ENCODE measurements around the gene CCR5.
A peak's percentile ranks its signal among the peaks of the same experiment; 100 is the strongest.
"Not testable (repeated sequence)": the region's sequence is repeated elsewhere in the genome, so short reads cannot be mapped to it uniquely, and the experiment has no call there.

The CCR5 gene

DNA sequence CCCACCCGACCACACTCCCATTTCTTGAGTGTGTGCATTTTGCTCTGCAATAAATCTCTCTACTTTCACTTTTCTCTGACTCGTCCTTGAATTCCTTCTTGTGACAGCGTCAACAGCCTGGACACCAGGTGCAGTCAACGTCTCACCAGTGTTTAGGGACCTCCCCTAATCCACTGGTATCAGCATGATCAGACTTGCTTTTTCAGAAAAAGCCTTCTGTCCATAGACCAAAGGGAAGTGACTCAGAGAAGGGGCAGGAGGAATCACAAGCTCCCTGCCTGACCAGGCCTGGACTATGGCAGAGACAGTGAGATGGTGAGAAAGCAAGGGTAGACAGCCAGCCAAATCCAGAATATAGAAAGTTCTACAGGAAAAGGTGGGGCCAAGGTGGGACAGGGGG is 15.5 kb downstream of the CCR5 start:
- WGBS: 24% methylated on average over 4 of the region's 4 CpGs
- Histone ChIP-seq H3K4me2 (ENCODE audit: low read length, poor library complexity, severe bottlenecking) (no peak overlapping the region), H3K9me3 (ENCODE audit: control insufficient read depth, low read length) (no peaks in the 10 kb centered on the region), H2AK5ac (ENCODE audit: low read length, severe bottlenecking) (no peak overlapping the region), H3K79me1 (replicated peaks; ENCODE audit: low read length, poor library complexity, severe bottlenecking) (no peaks in the 10 kb centered on the region), H3K27me3 (ENCODE audit: control insufficient read depth in 1 of 2, insufficient read depth in 1 of 2, low read length in 2 of 2) (peaks cover 11 to 28% of the 10 kb centered on the region in 2 experiments), H2BK5ac (ENCODE audit: low read depth, low read length, poor library complexity, severe bottlenecking) (no peak overlapping the region), H3K4ac (ENCODE audit: low read depth in 1 of 2, low read length in 2 of 2) (no peak overlapping the region), H3K18ac (ENCODE audit: low read depth in 1 of 2, low read length in 2 of 2) (no peak overlapping the region), H4K8ac (ENCODE audit: low read length) (peak overlapping the region; percentile 19), H2BK120ac (ENCODE audit: low read depth, low read length) (no peak overlapping the region), H3K36me3 (ENCODE audit: control insufficient read depth in 1 of 2, insufficient read depth in 2 of 2, low read depth in 1 of 2, low read length in 2 of 2) (no peaks in the 10 kb centered on the region), H3K14ac (ENCODE audit: low read length in 2 of 2) (no peak overlapping the region), H3K4me3 (ENCODE audit: insufficient read depth in 1 of 2, low read depth in 1 of 2, low read length in 2 of 2) (no peak overlapping the region), H2AFZ (ENCODE audit: low read depth, low read length) (no peak overlapping the region), H3K27ac (ENCODE audit: low read length, poor library complexity, severe bottlenecking) (no peak overlapping the region), H2BK15ac (ENCODE audit: low read depth, poor library complexity, severe bottlenecking) (no peak overlapping the region), H3K23ac (ENCODE audit: low read length in 2 of 2) (no peak overlapping the region), H3K4me1 (ENCODE audit: control insufficient read depth, insufficient read depth, low read depth, low read length) (no peaks in the 10 kb centered on the region), H3K9ac (ENCODE audit: low read length) (peak overlapping the region; percentile 34), H2BK12ac (ENCODE audit: low read length in 2 of 2) (no peak overlapping the region), H4K91ac (ENCODE audit: low read length) (no peak overlapping the region)
- DNase-seq: peak; percentile 55

DNA sequence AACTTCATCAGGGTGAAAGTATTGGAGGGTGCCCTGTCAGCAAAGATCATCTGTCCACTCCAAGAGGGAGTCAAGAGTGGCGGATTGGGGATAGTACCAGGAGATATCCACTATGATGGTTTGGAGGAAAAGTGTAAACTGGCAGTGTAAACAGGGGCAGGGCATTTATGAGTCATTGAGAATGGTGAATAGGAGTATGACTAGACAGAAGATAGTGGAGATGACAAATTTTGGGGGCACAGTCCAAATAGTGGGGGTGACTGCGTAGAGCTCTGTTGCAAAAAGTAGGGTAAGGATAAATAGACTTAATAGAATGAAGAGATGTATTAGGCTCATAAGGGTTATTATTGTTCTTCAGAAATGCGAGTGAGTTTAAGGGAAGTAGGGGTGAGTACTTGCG is 18.1 kb downstream of the CCR5 start:
- H3K4me3 ChIP-seq (ENCODE audit: insufficient read depth in 1 of 2, low read depth in 1 of 2, low read length in 2 of 2); H3K4me1 ChIP-seq (ENCODE audit: control insufficient read depth, insufficient read depth, low read depth, low read length); H2BK120ac ChIP-seq (ENCODE audit: low read depth, low read length): not testable (repeated sequence)

DNA sequence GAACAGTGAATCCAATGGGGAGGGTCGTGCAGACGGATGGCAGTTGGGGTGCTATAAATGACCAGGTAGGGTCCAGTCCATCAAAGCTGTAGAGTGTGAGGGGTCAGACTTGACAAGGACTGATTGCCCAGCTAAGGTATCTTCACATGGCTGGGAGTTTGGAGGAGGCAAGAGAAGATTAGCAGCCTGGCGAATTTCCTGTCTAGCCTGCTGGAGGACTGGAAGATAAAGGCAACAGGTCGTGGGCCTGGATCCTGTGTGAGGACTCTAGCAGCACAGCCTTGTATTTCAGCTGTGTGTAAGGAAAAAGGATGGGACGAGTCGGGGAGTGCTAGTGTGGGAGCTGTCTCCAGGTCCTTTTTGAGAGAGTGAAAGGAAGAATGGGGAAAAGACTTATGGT is 18.6 kb downstream of the CCR5 start:
- 76% methylated on average over 6 of the region's 6 CpGs for WGBS
- Histone ChIP-seq H3K27me3 (ENCODE audit: control insufficient read depth in 1 of 2, insufficient read depth in 1 of 2, low read length in 2 of 2) (peaks cover 14 to 16% of the 10 kb centered on the region in 2 experiments), H4K91ac (ENCODE audit: low read length) (no peak overlapping the region), H3K4ac (ENCODE audit: low read depth in 1 of 2, low read length in 2 of 2) (no peak overlapping the region), H3K23ac (ENCODE audit: low read length in 2 of 2) (no peak overlapping the region), H3K4me2 (ENCODE audit: low read length, poor library complexity, severe bottlenecking) (no peak overlapping the region), H3K4me3 (ENCODE audit: insufficient read depth in 1 of 2, low read depth in 1 of 2, low read length in 2 of 2) (no peak overlapping the region), H3K27ac (ENCODE audit: low read length, poor library complexity, severe bottlenecking) (no peak overlapping the region), H3K14ac (ENCODE audit: low read length in 2 of 2) (no peak overlapping the region), H2BK120ac (ENCODE audit: low read depth, low read length) (no peak overlapping the region), H2AK5ac (ENCODE audit: low read length, severe bottlenecking) (no peak overlapping the region), H2BK5ac (ENCODE audit: low read depth, low read length, poor library complexity, severe bottlenecking) (no peak overlapping the region), H3K79me1 (replicated peaks; ENCODE audit: low read length, poor library complexity, severe bottlenecking) (no peaks in the 10 kb centered on the region), H4K8ac (ENCODE audit: low read length) (no peak overlapping the region), H3K36me3 (ENCODE audit: control insufficient read depth in 1 of 2, insufficient read depth in 2 of 2, low read depth in 1 of 2, low read length in 2 of 2) (no peaks in the 10 kb centered on the region), H3K9ac (ENCODE audit: low read length) (no peak overlapping the region), H3K4me1 (ENCODE audit: control insufficient read depth, insufficient read depth, low read depth, low read length) (peaks cover 2% of the 10 kb centered on the region), H2AFZ (ENCODE audit: low read depth, low read length) (no peak overlapping the region), H3K9me3 (ENCODE audit: control insufficient read depth, low read length) (no peaks in the 10 kb centered on the region), H2BK12ac (ENCODE audit: low read length in 2 of 2) (no peak overlapping the region), H2BK15ac (ENCODE audit: low read depth, poor library complexity, severe bottlenecking) (no peak overlapping the region), H3K18ac (ENCODE audit: low read depth in 1 of 2, low read length in 2 of 2) (no peak overlapping the region)
- no peak for DNase-seq

More for the DNA sequence above, 18.1 kb downstream of the CCR5 start:
- not testable (repeated sequence) for H2BK5ac ChIP-seq (ENCODE audit: low read depth, low read length, poor library complexity, severe bottlenecking); H4K91ac ChIP-seq (ENCODE audit: low read length); H2BK12ac ChIP-seq (ENCODE audit: low read length in 2 of 2); H3K18ac ChIP-seq (ENCODE audit: low read depth in 1 of 2, low read length in 2 of 2); H3K9me3 ChIP-seq (ENCODE audit: control insufficient read depth, low read length); H3K79me1 ChIP-seq (replicated peaks; ENCODE audit: low read length, poor library complexity, severe bottlenecking); H2AFZ ChIP-seq (ENCODE audit: low read depth, low read length); H3K27ac ChIP-seq (ENCODE audit: low read length, poor library complexity, severe bottlenecking); H3K4ac ChIP-seq (ENCODE audit: low read depth in 1 of 2, low read length in 2 of 2); H3K14ac ChIP-seq (ENCODE audit: low read length in 2 of 2); H2BK15ac ChIP-seq (ENCODE audit: low read depth, poor library complexity, severe bottlenecking); H4K8ac ChIP-seq (ENCODE audit: low read length); DNase-seq; H3K9ac ChIP-seq (ENCODE audit: low read length); H2AK5ac ChIP-seq (ENCODE audit: low read length, severe bottlenecking); H3K23ac ChIP-seq (ENCODE audit: low read length in 2 of 2); H3K4me2 ChIP-seq (ENCODE audit: low read length, poor library complexity, severe bottlenecking); H3K36me3 ChIP-seq (ENCODE audit: control insufficient read depth in 1 of 2, insufficient read depth in 2 of 2, low read depth in 1 of 2, low read length in 2 of 2)
- peaks cover 14 to 17% of the 10 kb centered on the region in 2 experiments for H3K27me3 ChIP-seq (ENCODE audit: control insufficient read depth in 1 of 2, insufficient read depth in 1 of 2, low read length in 2 of 2)
- WGBS: 93% methylated on average over 4 of the region's 4 CpGs

DNA sequence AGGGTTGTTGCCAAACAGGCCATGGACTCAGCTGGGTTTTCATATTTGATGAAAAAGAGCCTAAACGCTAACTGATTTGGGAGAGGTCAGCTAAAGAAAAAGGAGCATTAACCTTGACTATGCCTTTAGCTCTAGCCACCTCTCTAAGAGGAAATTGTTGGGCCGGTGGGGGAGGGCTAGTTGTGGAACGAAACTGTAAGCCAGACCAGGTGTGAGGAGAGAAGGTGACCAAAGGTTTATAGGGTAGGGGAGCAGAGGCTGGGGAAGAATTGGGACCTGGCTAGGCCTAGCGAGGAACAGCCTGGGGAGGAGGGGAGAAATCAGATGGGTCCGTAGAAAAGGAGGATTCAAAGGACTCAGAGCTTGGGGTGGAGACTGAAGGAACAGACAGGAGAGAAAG is 20.8 kb downstream of the CCR5 start:
- not testable (repeated sequence) for DNase-seq; H3K27ac ChIP-seq (ENCODE audit: low read length, poor library complexity, severe bottlenecking); H2BK120ac ChIP-seq (ENCODE audit: low read depth, low read length); H3K79me1 ChIP-seq (replicated peaks; ENCODE audit: low read length, poor library complexity, severe bottlenecking); H2BK12ac ChIP-seq (ENCODE audit: low read length in 2 of 2); H2AK5ac ChIP-seq (ENCODE audit: low read length, severe bottlenecking); H2BK15ac ChIP-seq (ENCODE audit: low read depth, poor library complexity, severe bottlenecking); H3K9ac ChIP-seq (ENCODE audit: low read length); H3K36me3 ChIP-seq (ENCODE audit: control insufficient read depth in 1 of 2, insufficient read depth in 2 of 2, low read depth in 1 of 2, low read length in 2 of 2); H3K9me3 ChIP-seq (ENCODE audit: control insufficient read depth, low read length); H3K4me1 ChIP-seq (ENCODE audit: control insufficient read depth, insufficient read depth, low read depth, low read length); H3K4ac ChIP-seq (ENCODE audit: low read depth in 1 of 2, low read length in 2 of 2); H3K14ac ChIP-seq (ENCODE audit: low read length in 2 of 2); H3K18ac ChIP-seq (ENCODE audit: low read depth in 1 of 2, low read length in 2 of 2); H3K4me2 ChIP-seq (ENCODE audit: low read length, poor library complexity, severe bottlenecking); H2BK5ac ChIP-seq (ENCODE audit: low read depth, low read length, poor library complexity, severe bottlenecking); H2AFZ ChIP-seq (ENCODE audit: low read depth, low read length); H3K23ac ChIP-seq (ENCODE audit: low read length in 2 of 2); H4K8ac ChIP-seq (ENCODE audit: low read length); H4K91ac ChIP-seq (ENCODE audit: low read length); H3K4me3 ChIP-seq (ENCODE audit: insufficient read depth in 1 of 2, low read depth in 1 of 2, low read length in 2 of 2)
- H3K27me3 ChIP-seq (ENCODE audit: control insufficient read depth in 1 of 2, insufficient read depth in 1 of 2, low read length in 2 of 2): peaks cover 26 to 32% of the 10 kb centered on the region in 2 experiments
- WGBS: 82% methylated on average over 5 of the region's 5 CpGs

Data from mesenchymal stem cell (in vitro differentiated cells and primary cell).